RWPE1 (cell line): Measurements from ENCODE around the gene JMJD1C.

Experiments
- CTCF ChIA-PET: fragments of 350-600 bp; sonication (Branson Sonifier 250); formaldehyde crosslinking; extraction: SDS; loops from one replicate; lab custom pipeline; 2021; lab: Yijun Ruan, JAX
- POLR2A ChIA-PET: fragments of 400-600 bp; formaldehyde crosslinking; extraction: SDS; loops from one replicate; lab custom pipeline; 2020; ENCODE audit warnings: antibody characterized with exemption; ENCODE audit not compliant: low non-redundant PET; lab: Yijun Ruan, JAX
- DNase-seq: peaks from one replicate; pipeline ENCODE4 v3.0.0; 2012; ENCODE audit warnings: low spot score
- H3K27ac ChIP-seq: fragments of 450-650 bp; 2 replicates; pipeline ENCODE4 v1.5.1; 2017
- TF ChIP-seq, protein P1 (sequence below): fragments of 450-650 bp; conservative IDR thresholded peaks from 2 replicates; pipeline ENCODE4 v1.5.1; 2017; ENCODE audit warnings: low read depth, mild to moderate bottlenecking

Gene JMJD1C

DNA sequence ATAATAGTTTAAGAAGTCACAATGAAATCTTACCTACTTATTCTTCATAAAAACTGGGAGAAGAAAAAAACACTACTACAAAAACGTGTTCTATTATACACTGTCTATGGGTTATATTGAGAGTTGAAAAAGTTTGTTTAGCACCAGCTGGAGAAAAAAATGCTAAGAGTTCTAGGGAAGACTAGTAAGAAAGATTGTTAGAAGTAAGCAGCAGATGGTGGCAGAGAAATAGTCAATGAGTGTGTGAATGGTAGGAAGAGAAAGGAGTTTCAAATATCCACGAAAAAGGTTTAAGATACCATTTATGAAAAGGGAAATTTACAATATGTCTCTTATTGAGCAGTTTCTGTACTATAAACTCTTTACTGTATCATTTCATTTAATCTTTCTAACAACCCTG, 208.0 kb downstream of the JMJD1C start:
- H3K27ac ChIP-seq, result no peak overlapping the region
- DNase-seq, result no peak
- ChIA-PET POLR2A (no interaction called here), CTCF (interaction anchor here (0.6 to 1.0 kb wide), 3 partner anchors 13 to 371 kb away, joined by 3 to 4 read pairs (median 3); no protein-coding TSS in a partner anchor)
- TF ChIP-seq, protein P1, sequence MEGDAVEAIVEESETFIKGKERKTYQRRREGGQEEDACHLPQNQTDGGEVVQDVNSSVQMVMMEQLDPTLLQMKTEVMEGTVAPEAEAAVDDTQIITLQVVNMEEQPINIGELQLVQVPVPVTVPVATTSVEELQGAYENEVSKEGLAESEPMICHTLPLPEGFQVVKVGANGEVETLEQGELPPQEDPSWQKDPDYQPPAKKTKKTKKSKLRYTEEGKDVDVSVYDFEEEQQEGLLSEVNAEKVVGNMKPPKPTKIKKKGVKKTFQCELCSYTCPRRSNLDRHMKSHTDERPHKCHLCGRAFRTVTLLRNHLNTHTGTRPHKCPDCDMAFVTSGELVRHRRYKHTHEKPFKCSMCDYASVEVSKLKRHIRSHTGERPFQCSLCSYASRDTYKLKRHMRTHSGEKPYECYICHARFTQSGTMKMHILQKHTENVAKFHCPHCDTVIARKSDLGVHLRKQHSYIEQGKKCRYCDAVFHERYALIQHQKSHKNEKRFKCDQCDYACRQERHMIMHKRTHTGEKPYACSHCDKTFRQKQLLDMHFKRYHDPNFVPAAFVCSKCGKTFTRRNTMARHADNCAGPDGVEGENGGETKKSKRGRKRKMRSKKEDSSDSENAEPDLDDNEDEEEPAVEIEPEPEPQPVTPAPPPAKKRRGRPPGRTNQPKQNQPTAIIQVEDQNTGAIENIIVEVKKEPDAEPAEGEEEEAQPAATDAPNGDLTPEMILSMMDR, result no peak

DNA sequence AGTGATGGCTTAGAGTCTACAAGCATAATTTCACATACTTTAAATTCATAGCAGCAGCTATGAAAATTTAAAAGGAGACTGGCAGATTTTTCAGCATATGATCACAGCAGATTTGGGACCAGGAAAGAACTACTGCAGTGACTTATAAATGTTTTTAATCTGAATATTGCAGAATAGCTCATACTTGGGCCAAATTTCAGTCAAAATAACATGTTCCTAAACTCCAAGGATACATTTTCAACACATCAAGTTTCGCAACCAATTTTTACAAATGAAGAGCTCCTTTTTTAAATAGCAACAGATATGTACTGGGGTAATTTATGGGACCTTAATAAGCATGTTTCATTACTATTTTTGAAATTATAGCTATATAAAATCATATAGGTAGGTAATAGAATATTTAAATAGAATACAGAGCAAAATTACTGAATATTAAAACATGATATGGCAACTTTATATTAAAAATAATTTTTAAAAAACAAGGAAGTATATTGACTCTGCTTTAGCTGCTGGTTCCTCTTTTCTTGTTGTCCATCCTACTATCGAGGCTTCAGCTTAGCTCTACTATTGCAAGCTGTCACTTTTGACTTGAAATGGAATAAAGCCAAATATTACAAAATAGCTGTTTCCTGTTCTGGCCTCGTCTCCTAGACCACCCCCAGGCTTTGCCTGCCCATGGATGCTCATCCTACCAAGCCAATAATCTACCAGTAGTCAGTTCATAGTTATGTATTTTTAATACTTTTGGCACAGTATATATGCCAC, 209.6 kb downstream of the JMJD1C start:
- no peak for DNase-seq
- ChIA-PET POLR2A (no interaction called here), CTCF (interaction anchor here (0.5 kb wide), 1 partner anchor 56 kb away, joined by 3 read pairs; no protein-coding TSS in a partner anchor)
- no peak overlapping the region for H3K27ac ChIP-seq
- TF ChIP-seq, protein P1, result no peak

DNA sequence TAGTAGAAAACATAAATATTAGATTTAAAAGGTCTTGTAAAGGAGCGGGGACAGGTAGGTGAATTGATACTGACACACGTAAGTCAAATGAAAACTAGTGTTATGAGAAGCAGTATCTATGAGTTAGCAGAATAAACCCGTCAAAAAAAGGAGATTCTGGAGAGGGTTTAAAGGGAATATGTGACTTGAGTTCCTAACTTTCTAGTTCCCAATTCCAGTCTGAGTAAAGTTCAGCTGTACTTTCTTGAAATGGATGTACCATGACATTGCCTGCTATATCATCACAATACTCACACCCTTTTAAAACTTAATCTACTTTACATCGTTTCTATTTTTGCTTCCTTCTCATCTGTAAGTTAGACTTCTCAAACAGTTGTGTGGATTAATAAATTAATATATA, 210.5 kb downstream of the JMJD1C start:
- H3K27ac ChIP-seq, result no peak overlapping the region
- TF ChIP-seq, protein P1, result no peak
- POLR2A ChIA-PET, result no interaction called here
- DNase-seq, result no peak
- CTCF ChIA-PET, result interaction anchor here (0.5 to 0.6 kb wide), 2 partner anchors 37 to 57 kb away, joined by 3 to 5 read pairs; no protein-coding TSS in a partner anchor

DNA sequence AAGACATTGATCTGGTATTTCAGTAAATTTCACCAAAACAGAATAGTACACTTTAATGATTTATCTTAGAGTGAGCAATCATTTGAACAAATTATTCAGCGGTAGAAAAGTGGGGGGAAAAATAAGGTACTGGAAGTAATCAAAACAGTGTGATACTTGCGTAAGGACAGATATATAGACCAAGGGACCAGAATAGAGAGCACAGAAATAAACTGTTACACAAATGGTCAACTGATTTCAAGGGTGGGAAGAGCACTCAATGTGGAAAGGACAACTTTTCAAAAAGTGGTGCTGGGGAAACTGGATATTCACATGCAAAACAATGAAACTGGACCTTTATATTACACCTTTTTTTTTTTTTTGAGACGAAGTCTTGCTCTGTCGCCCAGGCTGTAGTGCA, 212.7 kb downstream of the JMJD1C start:
- no peak for DNase-seq
- no peak overlapping the region for H3K27ac ChIP-seq
- TF ChIP-seq, protein P1, result no peak
- POLR2A ChIA-PET, result no interaction called here
- CTCF ChIA-PET, result interaction anchor here (0.6 kb wide), 1 partner anchor 36 kb away, joined by 3 read pairs; no protein-coding TSS in a partner anchor

DNA sequence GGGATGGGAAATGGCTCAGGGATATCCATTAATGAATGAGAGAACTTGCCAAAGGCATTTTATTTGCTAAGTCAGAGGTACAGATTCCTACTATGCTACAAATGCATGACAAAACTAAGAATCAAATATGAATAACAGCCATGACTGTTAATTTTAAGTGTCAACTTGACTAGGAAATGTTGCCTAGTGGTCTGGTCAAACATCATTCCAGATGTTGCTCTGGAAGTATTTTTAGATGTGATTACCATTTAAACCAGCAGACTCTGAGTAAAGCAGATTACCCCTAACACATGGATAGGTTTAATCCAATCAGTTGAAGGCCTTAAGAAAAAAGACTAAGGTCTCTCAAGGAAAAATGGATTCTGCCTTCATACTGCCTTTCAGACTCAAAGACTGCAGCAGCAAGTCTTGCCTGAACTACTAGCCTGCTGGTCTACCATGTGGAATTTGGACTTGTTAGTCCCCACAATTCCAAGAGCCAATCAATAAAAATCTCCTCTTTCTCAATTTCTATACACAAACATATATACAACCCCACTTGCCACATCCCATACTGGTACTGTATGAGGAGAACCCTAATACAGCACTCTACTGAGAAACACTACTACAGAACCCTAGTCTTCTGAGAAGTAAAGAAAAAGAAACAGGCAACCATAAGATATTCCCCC, 213.5 kb downstream of the JMJD1C start:
- no peak for DNase-seq
- no peak overlapping the region for H3K27ac ChIP-seq
- ChIA-PET POLR2A (no interaction called here), CTCF (interaction anchor here (0.6 kb wide), 1 partner anchor 35 kb away, joined by 3 read pairs; no protein-coding TSS in a partner anchor)
- TF ChIP-seq, protein P1, result no peak

DNA sequence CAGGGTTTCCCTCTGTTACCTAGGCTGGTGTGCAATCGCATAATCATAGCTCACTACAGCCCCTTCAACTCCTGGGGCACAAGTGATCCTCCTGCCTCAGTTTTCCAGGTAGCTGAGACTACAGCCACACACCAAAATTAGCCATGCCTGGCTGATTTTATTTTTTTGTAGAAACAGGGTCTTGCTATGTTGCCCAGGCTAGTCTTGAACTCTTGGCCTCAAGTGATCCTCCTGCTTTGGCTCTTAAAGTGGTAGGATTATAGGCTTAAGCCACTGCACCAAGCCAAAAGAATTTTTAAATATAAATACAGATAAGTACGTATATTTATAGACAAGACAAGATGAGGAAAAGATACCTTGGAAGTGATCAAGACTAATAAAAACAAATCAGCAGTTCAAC, 215.7 kb downstream of the JMJD1C start:
- CTCF ChIA-PET, result no interaction called here
- H3K27ac ChIP-seq, result no peak overlapping the region
- TF ChIP-seq, protein P1, result no peak
- POLR2A ChIA-PET, result no interaction called here
- DNase-seq, result no peak
